DND-41 (cell line): ENCODE measurements around the gene DAD1.

Source experiments
- ATAC-seq: fragments of 200-7000 bp; cut with Tn5 transposase; 3 replicates; pipeline ENCODE4 v1.9.1; 2021; ENCODE audit warnings: low read depth; ENCODE audit not compliant: insufficient read depth
- DNase-seq: peaks from one replicate; pipeline ENCODE4 v3.0.0-alpha.2; 2020
- H2AFZ ChIP-seq: 2 replicates; pipeline ENCODE4 v1.6.0; 2012; ENCODE audit warnings: low read depth, low read length
- H3K27ac ChIP-seq: 2 replicates; pipeline ENCODE4 v1.5.1; 2012; ENCODE audit warnings: low read length, inconsistent platforms
- H3K27me3 ChIP-seq: fragments of 200-600 bp; sonication (generic); 2 replicates; pipeline ENCODE4 v1.6.0; 2012; ENCODE audit warnings: low read length, mild to moderate bottlenecking, inconsistent platforms; ENCODE audit not compliant: insufficient read depth, poor library complexity
- H3K36me3 ChIP-seq: 2 replicates; pipeline ENCODE4 v1.5.1; 2012; ENCODE audit warnings: low read length, inconsistent platforms; ENCODE audit not compliant: insufficient read depth
- H3K4me1 ChIP-seq: 2 replicates; pipeline ENCODE4 v1.5.1; 2012; ENCODE audit warnings: mild to moderate bottlenecking, low read length; ENCODE audit not compliant: insufficient read depth
- H3K4me2 ChIP-seq: 2 replicates; pipeline ENCODE4 v1.6.0; 2012; ENCODE audit warnings: mild to moderate bottlenecking, moderate library complexity, low read length, inconsistent platforms; ENCODE audit not compliant: insufficient read depth
- H3K4me3 ChIP-seq, 2 experiments: fragments of 200-600 bp in 1 of 2; shearing (Covaris generic) in 1 of 2; 2 replicates each; pipeline ENCODE4 v1.5.1; 2012 to 2016; ENCODE audit warnings: inconsistent platforms in 2 of 2, low read length in 2 of 2, mild to moderate bottlenecking in 2 of 2, low read depth in 1 of 2, moderate library complexity in 1 of 2
- H3K79me2 ChIP-seq: 2 replicates; pipeline ENCODE4 v1.6.0; 2012; ENCODE audit warnings: low read length, inconsistent platforms; ENCODE audit not compliant: insufficient read depth
- H3K9ac ChIP-seq: 2 replicates; pipeline ENCODE4 v1.6.0; 2012; ENCODE audit warnings: low read depth, mild to moderate bottlenecking, inconsistent platforms, low read length, moderate library complexity
- H3K9me3 ChIP-seq: 2 replicates; pipeline ENCODE4 v1.5.1; 2012; ENCODE audit warnings: low read length, moderate library complexity, mild to moderate bottlenecking, inconsistent platforms; ENCODE audit not compliant: insufficient read depth, severe bottlenecking
- H4K20me1 ChIP-seq: 2 replicates; pipeline ENCODE4 v1.6.0; 2012; ENCODE audit warnings: low read length; ENCODE audit not compliant: insufficient read depth
- CTCF ChIP-seq: IDR thresholded peaks from 2 replicates; pipeline ENCODE4 v1.5.1; 2012; ENCODE audit warnings: borderline replicate concordance, low read length, moderate library complexity, mild to moderate bottlenecking; ENCODE audit not compliant: poor library complexity, severe bottlenecking; ENCODE audit errors: extremely low read depth
- EZH2 ChIP-seq: IDR thresholded peaks from 3 replicates; pipeline ENCODE4 v1.6.1; 2012; ENCODE audit warnings: borderline replicate concordance, low read depth, mild to moderate bottlenecking, moderate library complexity, low read length, inconsistent platforms; ENCODE audit not compliant: severe bottlenecking

DAD1 gene

DNA sequence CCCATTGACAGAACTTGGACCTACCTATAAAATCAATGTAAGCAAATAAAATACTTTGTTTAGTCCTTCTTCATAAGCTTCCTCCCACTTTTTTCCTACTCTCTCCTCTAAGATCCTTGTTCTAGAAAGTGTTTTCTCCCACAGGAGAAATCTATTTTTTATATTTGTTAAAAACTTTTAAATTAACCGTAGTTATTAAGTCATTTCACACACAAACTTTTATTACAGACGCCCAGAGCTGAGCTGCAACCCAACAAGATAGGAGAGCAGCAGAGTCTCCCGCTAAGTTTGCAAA, 27.7 kb downstream of the DAD1 start:
- Histone ChIP-seq H3K27ac (peak overlapping the region; percentile 47), H3K9ac (no peak overlapping the region; the same call in 1 of the 2 replicates), H3K9me3 (no peaks in the 10 kb centered on the region), H3K27me3 (peaks cover 19% of the 10 kb centered on the region), H3K4me2 (peak overlapping the region; percentile 37), H3K4me1 (peaks cover 48% of the 10 kb centered on the region), H2AFZ (no peak overlapping the region), H3K36me3 (peaks cover 27% of the 10 kb centered on the region), H3K4me3 (no peak overlapping the region), H3K79me2 (no peaks in the 10 kb centered on the region), H4K20me1 (peaks cover 74% of the 10 kb centered on the region)
- no peak for ATAC-seq
- no peak for TF ChIP-seq EZH2
- no peak for TF ChIP-seq CTCF
- no peak for DNase-seq

GRCh38 chr14:22560662-22561365, 28.2 kb downstream of the DAD1 start:
- Histone ChIP-seq H3K4me3 (no peak overlapping the region), H4K20me1 (peaks cover 72% of the 10 kb centered on the region), H3K9me3 (no peaks in the 10 kb centered on the region), H3K79me2 (no peaks in the 10 kb centered on the region), H3K4me2 (0 out of 2 replicates have a peak overlapping the region, but pooled peaks have one; percentile 37), H3K9ac (no peak overlapping the region; the same call in 1 of the 2 replicates), H2AFZ (no peak overlapping the region), H3K27me3 (peaks cover 19% of the 10 kb centered on the region), H3K36me3 (peaks cover 22% of the 10 kb centered on the region), H3K27ac (peak overlapping the region; percentile 26; the same call in 1 of the 2 replicates), H3K4me1 (peaks cover 53% of the 10 kb centered on the region)
- ATAC-seq (no peak), DNase-seq (no peak)
- TF ChIP-seq EZH2 = no peak
- no peak for TF ChIP-seq CTCF

DNA sequence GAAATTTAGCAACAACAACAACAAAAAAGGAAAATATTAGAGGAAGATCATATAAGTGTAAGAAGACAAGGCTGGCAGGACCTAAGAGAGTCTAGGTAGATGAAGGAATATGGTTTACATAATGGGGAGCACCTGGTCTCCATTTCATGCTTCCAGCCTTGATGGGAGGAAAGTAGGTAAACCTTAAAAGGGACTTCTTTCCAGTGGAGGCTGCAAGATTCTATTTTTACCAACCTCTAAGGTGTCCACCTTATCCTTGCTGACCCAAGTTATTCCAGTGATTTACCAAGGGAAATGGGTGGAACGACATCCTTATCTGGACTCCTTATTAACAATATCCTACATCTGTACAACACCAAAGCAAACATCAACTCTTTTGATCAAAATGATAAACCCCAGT, 30.0 kb downstream of the DAD1 start:
- Histone ChIP-seq H3K36me3 (peaks cover 6% of the 10 kb centered on the region), H3K9ac (no peak overlapping the region), H4K20me1 (peaks cover 66% of the 10 kb centered on the region), H3K27ac (no peak overlapping the region), H3K27me3 (peaks cover 19% of the 10 kb centered on the region), H3K4me3 (no peak overlapping the region), H3K79me2 (no peaks in the 10 kb centered on the region), H3K4me1 (peaks cover 63% of the 10 kb centered on the region), H3K4me2 (no peak overlapping the region), H2AFZ (no peak overlapping the region), H3K9me3 (no peaks in the 10 kb centered on the region)
- TF ChIP-seq CTCF (no peak), EZH2 (no peak)
- DNase-seq = no peak
- ATAC-seq = no peak
